ENCODE measurements around the gene DAAM2. TPM values are rescaled to one million over a fixed set of nuclear protein-coding genes. Genes with fewer than 3 reads are reported as not detected.

The DAAM2 gene
- total RNA-seq: 0.14 and 0.34 TPM in 2 replicates

GRCh38 chr6:39791850-39792539 lies at the start of gene DAAM2:
Gene DAAM2, plus strand, starts transcription at chr6:39792376. Its CDS starts 63,927 bp downstream, at chr6:39856303.
- peak; percentile 22 for DNase-seq

- DNase-seq: no peak
Measured at GRCh38 chr6:39746795-39747194, 45.4 kb upstream of the DAAM2 start.

- no peak for DNase-seq
Measured at GRCh38 chr6:39752835-39753724, 39.1 kb upstream of the DAAM2 start.

GRCh38 chr6:39753725-39754045 lies 38.5 kb upstream of the DAAM2 start:
- DNase-seq: no peak

DNA sequence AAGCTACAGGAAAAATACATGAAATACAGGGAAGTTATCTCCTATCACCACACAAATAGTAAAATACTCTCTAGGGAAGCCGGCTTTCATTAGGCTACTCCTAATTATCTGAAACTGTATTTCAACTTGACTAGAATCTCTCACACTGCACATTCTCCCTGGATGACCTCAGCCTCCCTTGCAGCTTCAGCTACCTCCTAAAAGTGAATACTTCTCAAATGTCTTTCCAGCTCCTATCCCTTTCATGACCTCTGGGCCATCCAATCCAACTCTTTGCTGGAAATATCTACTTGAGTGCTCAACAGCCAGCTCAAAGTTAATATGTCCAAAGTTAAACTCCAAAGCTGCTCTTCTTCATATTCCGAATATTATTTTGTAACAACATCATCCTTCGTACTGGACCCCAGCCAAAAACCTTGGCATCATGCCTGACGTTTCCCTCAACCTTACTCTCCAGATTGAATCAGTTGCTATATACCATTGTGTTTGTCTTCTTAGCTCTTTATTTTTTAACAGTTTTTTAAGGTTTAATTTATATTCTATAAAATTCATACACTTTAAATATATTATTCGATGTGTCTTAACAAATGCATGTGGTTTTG lies 37.6 kb upstream of the DAAM2 start:
- no peak for DNase-seq

- no peak for DNase-seq
Measured at GRCh38 chr6:39755231-39755630, 36.9 kb upstream of the DAAM2 start.

GRCh38 chr6:39756582-39756981 lies 35.6 kb upstream of the DAAM2 start:
- no peak for DNase-seq

DNA sequence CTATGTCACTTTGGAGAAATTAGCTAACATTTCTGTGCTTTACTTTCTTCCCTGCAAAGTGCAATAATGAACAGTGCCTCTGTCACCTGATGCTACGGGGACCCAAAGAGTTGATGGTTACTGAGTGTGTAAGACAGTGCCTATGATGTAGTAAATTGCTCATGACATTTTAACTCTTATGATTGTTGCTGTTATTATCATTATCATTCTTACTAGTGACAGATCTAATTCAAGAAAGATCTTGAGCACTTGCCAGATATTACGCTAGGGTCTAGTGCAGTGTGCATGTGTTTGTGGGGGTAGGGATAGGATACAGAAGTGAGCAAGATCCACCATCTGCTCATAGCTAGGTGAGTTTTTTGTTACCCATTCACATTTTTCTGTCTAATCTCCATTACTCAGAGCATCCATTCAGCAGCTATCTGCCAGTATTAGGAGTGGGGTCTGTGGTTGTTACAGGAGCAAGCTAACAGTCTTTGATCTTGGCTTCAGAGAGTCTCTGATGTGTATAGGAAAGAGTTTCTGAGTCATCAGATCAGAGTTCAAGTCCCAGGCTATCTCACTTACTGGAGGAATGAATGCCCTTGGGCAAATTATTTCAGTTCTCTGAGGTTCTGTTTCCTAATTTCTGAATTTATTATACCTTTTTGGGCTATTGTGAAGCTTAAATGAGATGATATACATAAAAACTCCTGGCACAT lies 33.1 kb upstream of the DAAM2 start:
- no peak for DNase-seq

GRCh38 chr6:39760226-39760952 lies 31.8 kb upstream of the DAAM2 start:
- no peak for DNase-seq

DNA sequence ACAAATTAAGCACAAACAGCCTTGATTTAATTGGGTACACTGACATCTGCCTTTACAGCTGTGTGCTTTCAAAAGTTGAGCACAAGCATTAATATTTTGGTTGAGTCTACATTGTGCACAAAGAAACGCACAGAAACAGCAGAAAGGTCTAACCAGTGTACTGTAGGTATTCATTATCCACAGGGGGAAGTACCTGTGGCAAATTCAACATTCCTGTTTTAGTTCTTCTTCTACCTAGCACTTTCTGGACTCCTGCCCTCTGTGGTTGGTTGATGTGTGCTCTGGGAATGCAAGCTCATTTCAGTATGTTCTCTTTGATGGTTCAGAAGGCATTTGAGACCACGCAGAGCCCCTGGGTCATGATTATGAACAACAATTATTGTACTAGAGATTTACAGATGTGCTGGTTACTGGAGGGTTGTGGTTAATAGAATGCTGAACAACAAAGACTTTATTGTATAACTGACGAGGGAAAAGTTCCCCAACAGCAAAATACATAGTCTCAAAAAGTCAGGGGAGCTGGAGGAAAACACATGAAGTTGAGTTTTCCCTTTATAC lies 26.6 kb upstream of the DAAM2 start:
- no peak for DNase-seq

DNA sequence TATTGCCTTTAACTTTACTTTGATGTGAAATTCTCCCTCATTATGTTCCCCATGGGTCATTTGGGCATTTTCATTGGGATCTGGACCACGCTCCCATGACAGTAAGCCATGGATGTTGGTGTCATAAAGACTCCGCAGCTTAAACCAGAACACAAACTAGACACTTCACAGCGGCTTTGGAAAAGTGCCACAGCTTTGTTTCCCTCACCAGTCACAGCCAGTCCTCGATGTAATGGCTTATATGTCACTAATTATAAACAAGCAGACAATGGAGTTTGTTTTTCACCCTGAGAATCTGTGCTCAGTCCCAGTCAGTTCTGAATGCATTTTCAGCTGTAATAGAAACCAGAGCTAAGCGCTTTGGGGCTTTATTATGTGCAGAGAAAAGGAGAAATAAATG lies 23.2 kb upstream of the DAAM2 start:
- no peak for DNase-seq

GRCh38 chr6:39770446-39770845 lies 21.7 kb upstream of the DAAM2 start:
- no peak for DNase-seq

DNA sequence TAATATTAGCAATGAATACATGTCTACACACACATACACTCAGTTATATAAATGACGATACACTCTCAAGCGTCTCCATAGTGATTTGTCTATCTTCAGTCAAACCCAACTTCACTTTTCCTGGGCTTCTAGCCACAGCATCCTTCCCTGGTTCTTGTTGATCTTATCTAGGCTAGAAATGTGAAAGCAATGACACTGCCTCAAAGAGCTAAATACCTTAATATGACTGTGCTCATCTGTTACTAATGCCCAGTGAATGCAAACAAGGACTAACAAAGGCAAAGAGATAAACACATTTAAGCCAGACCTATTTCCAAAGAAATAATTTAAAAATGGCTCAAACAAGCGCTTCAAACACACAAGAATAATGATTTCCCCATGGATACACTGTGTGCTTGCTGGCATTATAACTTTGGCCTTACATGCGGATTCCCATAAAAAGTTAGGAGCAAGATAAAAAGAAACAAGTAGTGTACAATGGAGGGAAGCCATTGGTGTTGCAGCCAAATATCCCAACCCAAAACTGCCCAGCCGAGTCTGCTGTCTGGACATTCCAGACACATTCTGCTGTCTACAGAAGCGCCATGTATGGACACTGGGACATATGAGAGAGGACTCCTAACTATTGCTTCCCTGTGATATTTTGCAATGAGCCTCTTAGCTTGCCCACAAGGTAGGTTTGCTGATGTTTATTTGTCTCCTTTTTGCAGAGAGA lies 19.5 kb upstream of the DAAM2 start:
- DNase-seq: no peak

DNA sequence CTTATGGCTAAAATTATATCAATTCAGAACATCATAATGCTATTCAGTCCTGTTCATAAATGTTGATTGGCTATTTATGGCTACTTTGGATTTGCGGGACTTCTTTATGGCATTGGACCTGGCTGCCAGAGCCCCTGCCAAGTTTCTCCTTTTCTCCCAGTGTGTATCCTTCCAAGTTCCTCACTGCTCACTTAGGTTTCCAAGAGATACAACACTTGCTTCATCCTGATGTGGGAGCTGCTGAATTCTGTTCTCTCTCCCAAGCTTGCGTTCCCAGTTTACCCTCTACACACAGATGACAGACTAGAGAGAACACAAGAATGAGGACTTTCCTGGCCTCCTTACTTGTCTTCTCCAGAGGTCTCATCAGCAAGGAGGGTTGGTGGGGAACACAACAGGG lies 18.4 kb upstream of the DAAM2 start:
- no peak for DNase-seq

DNA sequence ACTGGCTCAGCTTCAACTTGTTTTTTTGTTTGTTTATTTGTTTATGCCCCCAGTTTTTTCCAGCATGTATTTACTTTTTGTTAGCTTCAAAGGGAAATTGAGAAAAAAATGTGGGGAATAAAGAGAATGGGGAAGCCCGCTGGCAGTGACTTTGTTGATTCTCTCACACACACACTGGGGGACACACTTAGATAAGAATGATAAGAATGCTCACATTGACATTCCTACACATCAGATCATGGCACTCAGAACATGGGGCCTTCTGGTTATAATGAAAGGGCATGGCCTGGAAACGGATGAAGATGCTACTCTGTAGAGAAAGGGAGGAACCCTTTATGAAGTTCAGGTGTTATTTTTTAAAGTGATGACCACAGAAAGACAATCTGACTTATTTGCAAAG lies 15.6 kb upstream of the DAAM2 start:
- DNase-seq: no peak

DNA sequence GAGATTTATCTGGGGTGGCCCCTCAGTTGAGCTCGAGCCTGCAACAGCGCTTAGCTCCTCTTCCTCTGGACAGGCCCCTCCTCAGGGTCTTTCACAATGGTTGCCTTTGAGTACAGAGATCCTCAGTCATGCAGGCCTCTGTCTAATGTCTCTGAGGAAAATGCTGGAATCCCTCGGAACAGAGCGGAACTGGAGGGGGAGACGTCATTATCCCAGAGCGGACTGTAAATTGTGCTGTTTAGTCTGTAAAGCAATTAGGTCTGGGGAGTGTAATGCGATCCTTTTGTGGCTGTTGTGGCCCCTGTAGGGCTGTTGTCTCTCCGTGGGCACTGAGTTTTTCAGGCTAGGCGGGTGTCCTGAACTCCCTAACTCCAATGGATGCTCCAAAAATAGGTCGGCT lies 15.0 kb upstream of the DAAM2 start:
- no peak for DNase-seq

- no peak for DNase-seq
Measured at GRCh38 chr6:39777661-39778060, 14.5 kb upstream of the DAAM2 start.

- DNase-seq: no peak
Measured at GRCh38 chr6:39778581-39779255, 13.5 kb upstream of the DAAM2 start.

DNA sequence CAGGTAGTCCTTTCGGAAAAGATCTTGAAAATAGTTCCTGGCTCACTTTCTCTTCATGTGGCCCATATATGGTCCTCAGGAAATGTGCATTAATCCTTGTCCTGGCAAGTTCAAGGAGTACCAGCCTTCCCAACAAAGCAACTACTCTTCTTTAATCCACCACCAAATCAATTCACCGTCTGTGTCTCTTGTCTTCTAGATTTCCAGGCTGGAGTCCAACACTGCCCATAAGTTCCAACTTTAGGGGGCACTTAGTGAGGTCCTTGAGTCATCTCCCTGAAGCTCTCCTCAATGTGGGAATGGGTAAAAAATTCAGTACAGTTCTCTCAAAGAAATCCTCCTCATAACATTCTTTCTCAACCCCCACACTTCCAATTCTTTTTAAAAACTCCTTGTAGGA lies 6.9 kb upstream of the DAAM2 start:
- no peak for DNase-seq

- DNase-seq: no peak
Measured at GRCh38 chr6:39786649-39787048, 5.5 kb upstream of the DAAM2 start.

- no peak for DNase-seq
Measured at GRCh38 chr6:39787322-39787721, 4.9 kb upstream of the DAAM2 start.

Measured in dermis blood vessel endothelial cell (primary cell).